GM12873 (cell line): ENCODE measurements around the gene SP3.

Source experiments
- CTCF ChIP-seq: IDR thresholded peaks from 2 replicates; pipeline ENCODE4 v1.5.1; 2012; ENCODE audit warnings: low read depth, mild to moderate bottlenecking, moderate library complexity, low read length, control low read depth; ENCODE audit not compliant: insufficient read depth; ENCODE audit errors: missing control alignments

SP3 gene

GRCh38 chr2:173924285-173924684, 40.9 kb downstream of the SP3 start:
- no peak for TF ChIP-seq CTCF

- no peak for TF ChIP-seq CTCF
Measured at GRCh38 chr2:173922760-173923159, 42.4 kb downstream of the SP3 start.

- TF ChIP-seq CTCF: no peak
Measured at GRCh38 chr2:173922068-173922467, 43.1 kb downstream of the SP3 start.

- TF ChIP-seq CTCF: no peak
Measured at GRCh38 chr2:173914055-173914927, 50.9 kb downstream of the SP3 start.

- no peak for TF ChIP-seq CTCF
Measured at GRCh38 chr2:173909846-173910245, 55.3 kb downstream of the SP3 start.

- TF ChIP-seq CTCF: no peak
Measured at GRCh38 chr2:173906626-173907025, 58.5 kb downstream of the SP3 start.

GRCh38 chr2:173903601-173904394, 61.4 kb downstream of the SP3 start:
- no peak for TF ChIP-seq CTCF
